Measurements from ENCODE around the gene CFAP20.
"Not testable (repeated sequence)": the region's sequence is repeated elsewhere in the genome, so short reads cannot be mapped to it uniquely, and the experiment has no call there.

CFAP20 gene

GRCh38 chr16:58095575-58095960, 33.6 kb downstream of the CFAP20 start:
- not testable (repeated sequence) for DNase-seq

GRCh38 chr16:58094791-58095574, 34.2 kb downstream of the CFAP20 start:
- no peak for DNase-seq

DNA sequence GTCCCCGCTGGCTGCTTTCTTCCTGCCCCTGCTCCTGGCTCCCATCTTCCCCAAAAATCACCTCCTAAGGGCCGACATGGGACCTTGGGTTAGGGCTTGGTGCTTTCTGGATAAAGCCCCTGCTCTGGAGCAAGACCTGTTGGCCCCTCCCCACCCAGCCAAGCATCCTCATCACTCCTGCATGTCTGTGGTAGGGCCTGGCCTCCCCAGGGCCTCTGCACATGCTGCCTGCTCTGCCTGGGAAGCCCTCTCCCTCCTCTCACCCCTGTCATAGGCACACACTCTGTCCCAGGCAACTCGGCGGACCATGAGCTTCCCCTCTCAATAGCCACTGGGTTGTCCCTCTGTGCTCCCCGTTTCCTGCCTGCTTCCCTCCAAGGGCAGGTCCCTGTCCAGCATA, 35.2 kb downstream of the CFAP20 start:
- no peak for DNase-seq

DNA sequence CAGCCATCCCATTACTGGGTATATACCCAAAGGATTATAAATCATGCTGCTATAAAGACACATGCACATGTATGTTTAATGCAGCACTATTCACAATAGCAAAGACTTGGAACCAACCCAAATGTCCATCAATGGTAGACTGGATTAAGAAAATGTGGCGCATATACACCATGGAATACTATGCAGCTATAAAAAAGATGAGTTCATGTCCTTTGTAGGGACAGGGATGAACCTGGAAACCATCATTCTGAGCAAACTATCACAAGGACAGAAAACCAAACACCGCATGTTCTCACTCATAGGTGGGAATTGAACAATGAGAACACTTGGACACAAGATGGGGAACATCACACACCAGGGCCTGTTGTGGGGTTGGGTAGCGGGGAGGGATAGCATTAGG, 38.8 kb downstream of the CFAP20 start:
- not testable (repeated sequence) for DNase-seq

- DNase-seq, result no peak
Observed at GRCh38 chr16:58088091-58088490, 41.1 kb downstream of the CFAP20 start.

- no peak for DNase-seq
Observed at GRCh38 chr16:58087209-58087913, 41.8 kb downstream of the CFAP20 start.

DNA sequence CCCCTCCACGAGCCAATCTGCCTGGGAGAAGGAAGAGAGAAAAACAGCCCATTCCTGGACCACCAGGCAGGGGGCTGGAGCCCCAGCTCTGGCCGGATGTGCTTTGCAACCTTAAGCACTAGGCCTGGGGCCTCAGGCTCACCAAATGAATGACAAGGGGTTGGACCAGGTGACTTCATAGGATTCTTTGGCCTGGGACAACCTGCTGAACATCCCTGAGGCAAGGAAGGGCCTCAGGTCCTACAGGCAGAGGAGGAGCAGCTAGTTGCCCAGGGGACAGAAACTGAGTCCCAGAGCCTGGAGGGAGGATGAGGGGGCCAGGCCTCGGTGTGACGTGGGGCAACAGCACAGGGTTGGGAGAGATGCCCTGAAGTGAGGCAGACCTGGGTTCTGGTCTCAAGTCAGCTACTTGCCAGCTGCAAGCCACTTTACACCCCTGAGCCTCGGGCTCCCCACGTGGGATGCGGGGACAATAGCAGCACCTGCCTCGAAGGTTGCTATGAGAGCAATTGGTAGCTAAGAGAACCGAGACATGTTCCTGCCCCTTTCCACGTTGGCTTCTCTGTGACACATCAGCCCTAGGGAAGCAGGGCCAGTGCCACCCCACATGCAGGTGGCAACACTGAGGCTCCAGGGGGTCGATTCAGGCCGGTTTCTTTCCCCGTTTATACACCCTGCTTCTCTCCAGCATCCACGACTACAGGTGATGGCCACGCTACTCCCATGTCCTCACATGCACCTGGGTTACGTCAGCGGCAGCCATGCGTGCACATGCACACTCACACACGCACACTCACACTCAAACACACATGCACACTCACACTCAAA, 42.6 kb downstream of the CFAP20 start:
- no peak for DNase-seq

GRCh38 chr16:58085584-58086251, 43.5 kb downstream of the CFAP20 start:
- no peak for DNase-seq

DNA sequence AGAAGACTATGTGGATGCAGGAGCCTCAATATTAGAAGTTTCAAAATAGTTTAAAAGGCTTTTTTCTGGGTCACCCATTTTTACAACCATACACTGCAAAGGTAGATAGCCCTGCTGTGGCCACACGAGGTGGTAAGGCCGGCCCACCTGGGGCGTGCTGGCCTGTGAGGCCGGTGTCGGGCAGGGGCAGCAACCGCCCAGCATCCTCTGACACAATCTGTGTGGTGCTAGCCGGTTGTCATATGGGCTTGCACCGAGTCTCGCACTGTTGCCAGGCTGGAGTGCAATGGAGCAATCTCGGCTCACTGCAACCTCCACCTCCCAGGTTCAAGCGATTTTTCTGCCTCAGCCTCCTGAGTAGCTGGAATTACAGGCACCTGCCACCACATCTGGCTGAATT, 44.0 kb downstream of the CFAP20 start:
- no peak for DNase-seq

DNA sequence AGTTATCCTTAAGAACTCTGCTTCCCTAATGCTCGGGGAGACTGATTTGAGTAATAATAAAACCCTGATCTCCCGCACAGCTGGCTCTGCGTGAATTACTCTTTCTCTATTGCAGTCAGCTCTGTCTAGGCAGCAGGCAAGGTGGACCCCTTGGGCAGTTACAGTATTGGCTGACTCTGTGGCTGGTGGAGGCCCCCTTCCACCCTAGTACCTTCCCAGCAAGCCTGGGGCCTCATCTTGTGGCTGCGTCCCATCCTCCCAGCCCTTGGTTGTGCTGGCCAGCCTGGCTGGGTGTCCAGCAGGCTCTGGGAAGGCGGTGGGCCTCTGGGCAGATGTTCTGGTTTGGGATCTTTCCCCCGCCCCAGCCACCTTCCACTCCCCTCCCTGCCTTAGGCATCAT, 44.5 kb downstream of the CFAP20 start:
- DNase-seq, result no peak

- DNase-seq, result no peak
Observed at GRCh38 chr16:58082381-58082780, 46.8 kb downstream of the CFAP20 start.

DNA sequence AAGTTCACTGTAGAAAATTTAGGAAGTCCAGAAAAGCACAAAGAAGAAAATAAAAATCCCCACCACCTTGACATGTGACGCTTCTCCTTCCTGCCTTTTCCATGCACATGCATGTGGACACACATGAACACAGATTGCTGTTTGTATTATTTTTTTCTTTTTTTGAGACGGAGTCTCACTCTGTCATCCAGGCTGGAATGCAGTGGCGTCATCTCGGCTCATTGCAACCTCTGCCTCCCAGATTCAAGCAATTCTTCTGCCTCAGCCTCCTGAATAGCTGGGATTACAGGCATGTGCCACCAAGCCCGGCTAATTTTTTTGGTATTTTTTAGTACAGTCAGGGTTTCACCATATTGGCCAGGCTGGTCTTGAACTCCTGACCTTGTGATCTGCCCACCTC, 48.5 kb downstream of the CFAP20 start:
- not testable (repeated sequence) for DNase-seq

DNA sequence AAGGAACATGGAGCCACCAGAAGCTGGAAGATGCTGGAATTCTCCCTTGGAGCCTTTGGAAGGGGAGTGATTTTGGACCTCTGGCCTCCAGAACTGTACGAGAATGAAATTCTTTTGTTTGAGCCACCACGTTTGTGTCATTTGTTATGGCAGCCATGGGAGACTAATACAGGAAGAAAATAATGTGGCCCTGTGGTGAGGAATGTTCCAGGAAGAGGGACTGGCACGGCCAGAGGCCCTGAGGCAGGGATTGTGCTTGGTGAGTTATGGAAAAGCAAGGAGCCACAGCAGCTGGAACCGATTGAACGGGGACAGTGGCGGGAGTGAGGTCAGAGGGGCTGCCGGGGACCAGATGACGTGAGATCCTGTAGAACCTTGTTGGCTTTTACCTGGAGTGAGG, 51.4 kb downstream of the CFAP20 start:
- DNase-seq, result no peak

DNA sequence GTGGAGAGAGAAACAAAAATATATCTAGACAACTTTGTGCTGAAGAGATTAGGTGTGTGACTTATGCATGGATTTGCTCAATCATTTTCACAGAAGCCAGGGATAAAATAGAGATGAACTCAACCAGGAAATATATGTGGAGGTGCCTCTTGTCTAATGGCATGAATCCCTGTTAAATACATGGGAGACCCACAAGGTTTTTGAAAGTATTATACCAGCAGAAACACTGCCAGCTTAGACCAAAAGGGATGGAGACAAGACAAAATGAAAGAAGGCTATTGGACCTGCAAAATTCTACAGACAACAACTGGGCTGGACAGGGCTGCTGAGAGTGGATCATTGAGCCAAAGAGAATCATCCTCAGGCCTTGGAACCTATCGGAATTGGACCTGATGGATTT, 52.7 kb downstream of the CFAP20 start:
- no peak for DNase-seq

GRCh38 chr16:58074657-58075056, 54.5 kb downstream of the CFAP20 start:
- DNase-seq, result no peak

DNA sequence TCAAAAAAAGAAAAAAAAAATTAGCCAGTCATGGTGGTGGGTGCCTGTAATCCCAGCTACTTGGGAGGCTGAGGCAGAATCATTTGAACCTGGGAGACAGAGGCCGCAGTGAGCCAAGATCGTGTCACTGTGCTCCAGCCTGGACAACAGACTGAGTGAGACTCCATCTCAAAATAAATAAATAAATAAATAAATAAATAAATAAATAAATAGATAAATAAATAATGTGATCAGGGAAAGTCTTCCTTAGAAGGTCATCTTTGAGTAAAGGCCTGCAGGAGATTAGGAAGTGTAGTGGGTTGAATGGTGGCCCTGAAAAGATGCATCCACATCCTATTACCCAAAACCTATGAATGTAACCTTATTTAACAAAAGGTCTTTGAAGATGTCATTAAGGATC, 56.1 kb downstream of the CFAP20 start:
- not testable (repeated sequence) for DNase-seq

- DNase-seq, result not testable (repeated sequence)
Observed at GRCh38 chr16:58072134-58072533, 57.0 kb downstream of the CFAP20 start.

GRCh38 chr16:58070585-58070984, 58.6 kb downstream of the CFAP20 start:
- no peak for DNase-seq

All from DMS 273 treated with DMSO at 0.1 percent for 48 hours (cell line).